ENCODE measurements around the gene RAB36. TPM values are rescaled to one million over a fixed set of nuclear protein-coding genes. Genes with fewer than 3 reads are reported as not detected.
A peak's percentile ranks its signal among the peaks of the same experiment; 100 is the strongest.

RAB36 gene
- total RNA-seq, 2 donors from 2014 or later = 2.6 to 3.3 TPM

GRCh38 chr22:23147617-23148387 lies 2.5 kb downstream of the RAB36 start:
- WGBS, 2 experiments (ENCODE audit: insufficient coverage in 1 of 2, insufficient read length in 1 of 2) = 89 to 90% methylated on average over 5 to 6 of the region's 6 CpGs
- Mint-ChIP-seq H3K27ac (no peak overlapping the region), H3K36me3 (ENCODE audit: low read depth) (peaks cover 3% of the 10 kb centered on the region), H3K4me3 (no peak overlapping the region), H3K27me3 (ENCODE audit: insufficient read depth) (peaks cover 36% of the 10 kb centered on the region), H3K9me3 (no peaks in the 10 kb centered on the region), H3K4me1 (peaks cover 7% of the 10 kb centered on the region)
- Histone ChIP-seq H3K27me3 (ENCODE audit: control insufficient read depth, insufficient read depth, low read length, poor library complexity, severe bottlenecking) (no peaks in the 10 kb centered on the region), H3K9ac (ENCODE audit: extremely low read depth, low read length, poor library complexity, severe bottlenecking) (no peak overlapping the region), H3K4me1 (ENCODE audit: control insufficient read depth, insufficient read depth, low read length) (no peaks in the 10 kb centered on the region), H3K4me3 (ENCODE audit: low read length) (no peak overlapping the region), H3K27ac (ENCODE audit: low read depth, low read length) (no peak overlapping the region), H3K36me3 (ENCODE audit: control insufficient read depth, insufficient read depth, low read length) (no peaks in the 10 kb centered on the region), H3K9me3 (ENCODE audit: control insufficient read depth, low read length) (no peaks in the 10 kb centered on the region)
- TF ChIP-seq, protein P1, sequence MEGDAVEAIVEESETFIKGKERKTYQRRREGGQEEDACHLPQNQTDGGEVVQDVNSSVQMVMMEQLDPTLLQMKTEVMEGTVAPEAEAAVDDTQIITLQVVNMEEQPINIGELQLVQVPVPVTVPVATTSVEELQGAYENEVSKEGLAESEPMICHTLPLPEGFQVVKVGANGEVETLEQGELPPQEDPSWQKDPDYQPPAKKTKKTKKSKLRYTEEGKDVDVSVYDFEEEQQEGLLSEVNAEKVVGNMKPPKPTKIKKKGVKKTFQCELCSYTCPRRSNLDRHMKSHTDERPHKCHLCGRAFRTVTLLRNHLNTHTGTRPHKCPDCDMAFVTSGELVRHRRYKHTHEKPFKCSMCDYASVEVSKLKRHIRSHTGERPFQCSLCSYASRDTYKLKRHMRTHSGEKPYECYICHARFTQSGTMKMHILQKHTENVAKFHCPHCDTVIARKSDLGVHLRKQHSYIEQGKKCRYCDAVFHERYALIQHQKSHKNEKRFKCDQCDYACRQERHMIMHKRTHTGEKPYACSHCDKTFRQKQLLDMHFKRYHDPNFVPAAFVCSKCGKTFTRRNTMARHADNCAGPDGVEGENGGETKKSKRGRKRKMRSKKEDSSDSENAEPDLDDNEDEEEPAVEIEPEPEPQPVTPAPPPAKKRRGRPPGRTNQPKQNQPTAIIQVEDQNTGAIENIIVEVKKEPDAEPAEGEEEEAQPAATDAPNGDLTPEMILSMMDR (conservative IDR thresholded peaks at IDR 0.05) = no peak
- no peak for DNase-seq

- TF ChIP-seq, protein P1 (conservative IDR thresholded peaks at IDR 0.05) = no peak
- Histone ChIP-seq H3K27ac (ENCODE audit: low read depth, low read length) (no peak overlapping the region), H3K36me3 (ENCODE audit: control insufficient read depth, insufficient read depth, low read length) (no peaks in the 10 kb centered on the region), H3K27me3 (ENCODE audit: control insufficient read depth, insufficient read depth, low read length, poor library complexity, severe bottlenecking) (no peaks in the 10 kb centered on the region), H3K4me3 (ENCODE audit: low read length) (no peak overlapping the region), H3K9ac (ENCODE audit: extremely low read depth, low read length, poor library complexity, severe bottlenecking) (no peak overlapping the region), H3K9me3 (ENCODE audit: control insufficient read depth, low read length) (no peaks in the 10 kb centered on the region), H3K4me1 (ENCODE audit: control insufficient read depth, insufficient read depth, low read length) (no peaks in the 10 kb centered on the region)
- DNase-seq = peak; percentile 78
- Mint-ChIP-seq H3K27ac (no peak overlapping the region), H3K36me3 (ENCODE audit: low read depth) (peaks cover 3% of the 10 kb centered on the region), H3K9me3 (no peaks in the 10 kb centered on the region), H3K27me3 (ENCODE audit: insufficient read depth) (peaks cover 29% of the 10 kb centered on the region), H3K4me1 (peaks cover 6% of the 10 kb centered on the region), H3K4me3 (no peak overlapping the region)
- 87 to 97% methylated on average over 14 to 15 of the region's 15 CpGs for WGBS, 2 experiments (ENCODE audit: insufficient coverage in 1 of 2, insufficient read length in 1 of 2)
These were observed 4.5 kb downstream of the RAB36 start for GRCh38 chr22:23149743-23150238.

DNA sequence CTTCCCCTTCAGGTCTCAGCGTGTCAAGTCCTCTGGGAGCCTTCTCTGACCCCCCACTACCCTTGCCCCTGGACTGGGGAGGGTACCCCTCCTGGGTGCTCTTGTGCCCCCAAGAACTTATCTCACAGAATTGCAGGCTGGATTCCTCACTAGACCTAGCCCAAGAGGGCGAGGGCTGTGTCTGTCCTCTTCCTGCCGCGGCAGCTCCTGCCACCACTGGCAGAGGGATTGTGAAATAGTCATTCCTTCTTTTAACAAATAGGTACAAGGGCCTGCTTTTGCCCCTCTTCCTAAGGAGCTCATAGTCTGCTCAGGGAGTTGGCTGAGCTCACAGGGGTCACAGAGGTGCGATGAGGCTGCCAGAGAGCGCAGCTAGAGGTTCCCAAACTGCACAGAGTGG lies 5.5 kb downstream of the RAB36 start:
- H3K27me3 ChIP-seq (ENCODE audit: control insufficient read depth, insufficient read depth, low read length, poor library complexity, severe bottlenecking) = no peaks in the 10 kb centered on the region
- no peak overlapping the region for H3K4me3 ChIP-seq (ENCODE audit: low read length)
- no peaks in the 10 kb centered on the region for H3K9me3 Mint-ChIP-seq
- 90 to 100% methylated on average over 3 to 6 of the region's 6 CpGs for WGBS, 2 experiments (ENCODE audit: insufficient coverage in 1 of 2, insufficient read length in 1 of 2)
- H3K27ac ChIP-seq (ENCODE audit: low read depth, low read length) = no peak overlapping the region
- H3K9me3 ChIP-seq (ENCODE audit: control insufficient read depth, low read length) = no peaks in the 10 kb centered on the region
- no peak overlapping the region for H3K27ac Mint-ChIP-seq
- DNase-seq = no peak
- no peaks in the 10 kb centered on the region for H3K4me1 ChIP-seq (ENCODE audit: control insufficient read depth, insufficient read depth, low read length)
- H3K27me3 Mint-ChIP-seq (ENCODE audit: insufficient read depth) = peaks cover 22% of the 10 kb centered on the region
- H3K4me3 Mint-ChIP-seq = no peak overlapping the region
- no peaks in the 10 kb centered on the region for H3K36me3 ChIP-seq (ENCODE audit: control insufficient read depth, insufficient read depth, low read length)
- peaks cover 6% of the 10 kb centered on the region for H3K4me1 Mint-ChIP-seq
- H3K36me3 Mint-ChIP-seq (ENCODE audit: low read depth) = peaks cover 3% of the 10 kb centered on the region
- TF ChIP-seq, protein P1 (conservative IDR thresholded peaks at IDR 0.05) = no peak
- no peak overlapping the region for H3K9ac ChIP-seq (ENCODE audit: extremely low read depth, low read length, poor library complexity, severe bottlenecking)
